ENCODE results near the gene CYP4F12. TPM values are rescaled to one million over a fixed set of nuclear protein-coding genes. Genes with fewer than 3 reads are reported as not detected.

CYP4F12 gene
- total RNA-seq, 1 experiment from 2014 or later: 1.7 TPM

DNA sequence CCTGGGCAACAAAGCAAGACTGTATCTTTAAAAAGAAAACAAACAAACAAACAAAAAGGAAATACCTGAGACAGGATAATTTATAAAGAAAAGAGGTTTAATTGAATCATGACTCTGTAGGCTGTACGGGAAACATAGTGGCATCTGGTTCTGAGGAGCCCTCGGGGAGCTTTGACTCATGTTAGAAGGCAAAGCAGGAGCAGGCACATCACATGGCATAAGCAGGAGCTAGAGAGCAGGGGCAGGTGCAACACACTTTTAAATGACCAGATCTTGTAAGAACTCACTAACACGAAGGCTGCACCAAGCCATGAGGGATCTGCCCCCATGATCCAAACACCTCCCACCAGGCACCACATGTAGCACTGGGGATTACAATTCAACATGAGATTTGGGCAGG is 41.8 kb downstream of the CYP4F12 start:
- H3K27ac ChIP-seq (ENCODE audit: low read length): no peak overlapping the region
- TF ChIP-seq SIN3A (IDR thresholded peaks at IDR 0.05; ENCODE audit: borderline replicate concordance, insufficient read depth, low read depth, low read length): no peak
- no peak for TF ChIP-seq POLR2AphosphoS5 (IDR thresholded peaks at IDR 0.05; ENCODE audit: low read depth, low read length)
- TF ChIP-seq, protein P1, sequence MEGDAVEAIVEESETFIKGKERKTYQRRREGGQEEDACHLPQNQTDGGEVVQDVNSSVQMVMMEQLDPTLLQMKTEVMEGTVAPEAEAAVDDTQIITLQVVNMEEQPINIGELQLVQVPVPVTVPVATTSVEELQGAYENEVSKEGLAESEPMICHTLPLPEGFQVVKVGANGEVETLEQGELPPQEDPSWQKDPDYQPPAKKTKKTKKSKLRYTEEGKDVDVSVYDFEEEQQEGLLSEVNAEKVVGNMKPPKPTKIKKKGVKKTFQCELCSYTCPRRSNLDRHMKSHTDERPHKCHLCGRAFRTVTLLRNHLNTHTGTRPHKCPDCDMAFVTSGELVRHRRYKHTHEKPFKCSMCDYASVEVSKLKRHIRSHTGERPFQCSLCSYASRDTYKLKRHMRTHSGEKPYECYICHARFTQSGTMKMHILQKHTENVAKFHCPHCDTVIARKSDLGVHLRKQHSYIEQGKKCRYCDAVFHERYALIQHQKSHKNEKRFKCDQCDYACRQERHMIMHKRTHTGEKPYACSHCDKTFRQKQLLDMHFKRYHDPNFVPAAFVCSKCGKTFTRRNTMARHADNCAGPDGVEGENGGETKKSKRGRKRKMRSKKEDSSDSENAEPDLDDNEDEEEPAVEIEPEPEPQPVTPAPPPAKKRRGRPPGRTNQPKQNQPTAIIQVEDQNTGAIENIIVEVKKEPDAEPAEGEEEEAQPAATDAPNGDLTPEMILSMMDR (IDR thresholded peaks at IDR 0.05): no peak
- TF ChIP-seq TCF7L2 (IDR thresholded peaks at IDR 0.05; ENCODE audit: low read depth, low read length): no peak
- TF ChIP-seq, protein P2, sequence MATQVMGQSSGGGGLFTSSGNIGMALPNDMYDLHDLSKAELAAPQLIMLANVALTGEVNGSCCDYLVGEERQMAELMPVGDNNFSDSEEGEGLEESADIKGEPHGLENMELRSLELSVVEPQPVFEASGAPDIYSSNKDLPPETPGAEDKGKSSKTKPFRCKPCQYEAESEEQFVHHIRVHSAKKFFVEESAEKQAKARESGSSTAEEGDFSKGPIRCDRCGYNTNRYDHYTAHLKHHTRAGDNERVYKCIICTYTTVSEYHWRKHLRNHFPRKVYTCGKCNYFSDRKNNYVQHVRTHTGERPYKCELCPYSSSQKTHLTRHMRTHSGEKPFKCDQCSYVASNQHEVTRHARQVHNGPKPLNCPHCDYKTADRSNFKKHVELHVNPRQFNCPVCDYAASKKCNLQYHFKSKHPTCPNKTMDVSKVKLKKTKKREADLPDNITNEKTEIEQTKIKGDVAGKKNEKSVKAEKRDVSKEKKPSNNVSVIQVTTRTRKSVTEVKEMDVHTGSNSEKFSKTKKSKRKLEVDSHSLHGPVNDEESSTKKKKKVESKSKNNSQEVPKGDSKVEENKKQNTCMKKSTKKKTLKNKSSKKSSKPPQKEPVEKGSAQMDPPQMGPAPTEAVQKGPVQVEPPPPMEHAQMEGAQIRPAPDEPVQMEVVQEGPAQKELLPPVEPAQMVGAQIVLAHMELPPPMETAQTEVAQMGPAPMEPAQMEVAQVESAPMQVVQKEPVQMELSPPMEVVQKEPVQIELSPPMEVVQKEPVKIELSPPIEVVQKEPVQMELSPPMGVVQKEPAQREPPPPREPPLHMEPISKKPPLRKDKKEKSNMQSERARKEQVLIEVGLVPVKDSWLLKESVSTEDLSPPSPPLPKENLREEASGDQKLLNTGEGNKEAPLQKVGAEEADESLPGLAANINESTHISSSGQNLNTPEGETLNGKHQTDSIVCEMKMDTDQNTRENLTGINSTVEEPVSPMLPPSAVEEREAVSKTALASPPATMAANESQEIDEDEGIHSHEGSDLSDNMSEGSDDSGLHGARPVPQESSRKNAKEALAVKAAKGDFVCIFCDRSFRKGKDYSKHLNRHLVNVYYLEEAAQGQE (IDR thresholded peaks at IDR 0.05; ENCODE audit: insufficient read depth in 1 of 2, low read depth in 2 of 2, low read length in 1 of 2): no peak
- ChIA-PET POLR2A (no interaction called here), CTCF (no interaction called here)
- no peak overlapping the region for H3K4me3 ChIP-seq (ENCODE audit: low read depth in 2 of 2, low read length in 2 of 2)
- no peak for ATAC-seq
- in situ Hi-C loops (cut with HindIII; ENCODE audit: low pct_unique_long_range_greater_than_20kb, low sequenced_read_pairs): no loop called here
- no TSS peak for BruUV-seq (replicated peaks)
- H3K4me1 ChIP-seq (ENCODE audit: control insufficient read depth, insufficient read depth, low read length): no peaks in the 10 kb centered on the region
- no peak for DNase-seq (ENCODE audit: low read depth, low spot score)
- intact Hi-C loops (cut with micrococcal nuclease; ENCODE audit: unreplicated experiment): no loop called here
- H3K9me3 ChIP-seq (ENCODE audit: control insufficient read depth, insufficient read depth, low read depth, low read length): no peaks in the 10 kb centered on the region
- no peaks in the 10 kb centered on the region for H3K36me3 ChIP-seq (ENCODE audit: control insufficient read depth, insufficient read depth, low read length)
- H3K27me3 ChIP-seq (ENCODE audit: control insufficient read depth, insufficient read depth, low read length): no peaks in the 10 kb centered on the region; the same call in 1 of the 2 replicates

DNA sequence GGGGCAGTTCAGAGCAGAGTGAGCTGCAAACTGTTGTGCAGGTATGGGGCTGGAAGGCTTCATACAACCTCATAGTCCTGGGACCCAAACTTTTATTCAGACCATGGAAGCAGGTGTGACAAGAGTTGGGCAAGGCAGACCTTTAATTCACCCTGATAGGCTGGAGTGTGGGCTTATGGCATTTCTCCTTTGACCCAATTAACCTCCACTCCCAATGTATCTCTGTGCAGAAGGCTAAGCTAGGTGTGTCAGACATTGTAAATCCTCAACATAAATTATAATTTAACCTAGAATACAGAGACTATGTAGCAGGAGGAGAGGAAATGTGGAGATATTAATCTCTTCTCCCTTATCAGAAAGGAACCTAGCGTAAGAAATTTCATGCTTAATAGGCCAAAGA is 42.8 kb downstream of the CYP4F12 start:
- H3K36me3 ChIP-seq (ENCODE audit: control insufficient read depth, insufficient read depth, low read length): no peaks in the 10 kb centered on the region
- intact Hi-C loops (cut with micrococcal nuclease; ENCODE audit: unreplicated experiment): no loop called here
- no TSS peak for BruUV-seq (replicated peaks)
- in situ Hi-C loops (cut with HindIII; ENCODE audit: low pct_unique_long_range_greater_than_20kb, low sequenced_read_pairs): no loop called here
- ATAC-seq: no peak
- H3K27ac ChIP-seq (ENCODE audit: low read length): no peak overlapping the region
- no peaks in the 10 kb centered on the region for H3K9me3 ChIP-seq (ENCODE audit: control insufficient read depth, insufficient read depth, low read depth, low read length)
- CTCF ChIA-PET: no interaction called here
- POLR2A ChIA-PET: no interaction called here
- TF ChIP-seq, protein P1 (IDR thresholded peaks at IDR 0.05): no peak
- TF ChIP-seq SIN3A (IDR thresholded peaks at IDR 0.05; ENCODE audit: borderline replicate concordance, insufficient read depth, low read depth, low read length) (no peak), TCF7L2 (IDR thresholded peaks at IDR 0.05; ENCODE audit: low read depth, low read length) (no peak)
- no peak overlapping the region for H3K4me3 ChIP-seq (ENCODE audit: low read depth in 2 of 2, low read length in 2 of 2)
- H3K4me1 ChIP-seq (ENCODE audit: control insufficient read depth, insufficient read depth, low read length): no peaks in the 10 kb centered on the region
- no peak for DNase-seq (ENCODE audit: low read depth, low spot score)
- no peaks in the 10 kb centered on the region; the same call in 1 of the 2 replicates for H3K27me3 ChIP-seq (ENCODE audit: control insufficient read depth, insufficient read depth, low read length)
